Tibial nerve (tissue), 4 donors: ENCODE results near the gene DCDC1. TPM values are rescaled to one million over a fixed set of nuclear protein-coding genes. Genes with fewer than 3 reads are reported as not detected.

Experiments
- DNase-seq, 2 donors: peaks; one replicate each; pipeline ENCODE4 v3.0.0-alpha.2; 2019; ENCODE audit warnings: low spot score in 2 of 2
- H3K27ac ChIP-seq, 4 donors: fragments of 200-600 bp; sonication (generic) in 3 of 4; one replicate each; pipeline ENCODE4 v1.5.1; 2017 to 2019; ENCODE audit warnings: mild to moderate bottlenecking in 1 of 4
- H3K27me3 ChIP-seq, 2 donors: fragments of 200-600 bp; sonication (generic) in 1 of 2; one replicate each; pipeline versions ENCODE4 v1.5.1 to v1.6.0; 2017 to 2019
- H3K36me3 ChIP-seq, 3 donors: fragments of 200-600 bp; sonication (generic); one replicate each; pipeline ENCODE4 v1.5.1; 2018 to 2019
- H3K4me1 ChIP-seq, 4 donors: fragments of 200-600 bp; sonication (generic) in 3 of 4; one replicate each; pipeline ENCODE4 v1.5.1; 2017 to 2019
- H3K4me3 ChIP-seq, 4 donors: fragments of 200-600 bp; sonication (generic) in 3 of 4; one replicate each; pipeline ENCODE4 v1.5.1; 2017 to 2019; ENCODE audit warnings: mild to moderate bottlenecking in 1 of 4, moderate library complexity in 1 of 4
- H3K9me3 ChIP-seq, 4 donors: fragments of 200-600 bp; sonication (generic) in 3 of 4; one replicate each; pipeline ENCODE4 v1.5.1; 2017 to 2019
- EP300 ChIP-seq, 2 donors: sonication (generic); formaldehyde crosslinking; IDR thresholded peaks; one replicate each; pipeline ENCODE4 v1.6.1; 2017; ENCODE audit warnings: antibody characterized with exemption in 2 of 2, mild to moderate bottlenecking in 1 of 2
- POLR2A ChIP-seq, 2 donors: fragments of 450-650 bp; IDR thresholded peaks; one replicate each; pipeline ENCODE4 v1.6.1; 2017; ENCODE audit warnings: antibody characterized with exemption in 2 of 2, mild to moderate bottlenecking in 2 of 2, moderate library complexity in 2 of 2
- WGBS, 2 donors: methylation state at CpG; one replicate each; pipeline ENCODE4 v1.1.5; 2018; 5-methylcytosine and 5-hydroxymethylcytosine counted together
- total RNA-seq, 4 donors: library from RNA; depleted of rRNA; stranded (reverse); fragments of >200 nt; gene quantifications; one replicate each; pipeline ENCODE4 v1.1.0, GENCODE V29; 2016
- TF ChIP-seq, protein P1 (sequence below), 5 experiments: fragments of 200-600 bp in 3 of 5; fragments of 450-650 bp in 2 of 5; sonication (generic) in 3 of 5; IDR thresholded peaks; one replicate each; pipeline ENCODE4 v1.5.1; 2016 to 2019; ENCODE audit warnings: antibody characterized with exemption in 5 of 5, mild to moderate bottlenecking in 3 of 5, moderate library complexity in 2 of 5

Gene DCDC1
- total RNA-seq, 4 donors from 2014 or later = 1.1 to 6.1 (median 1.9) TPM

DNA sequence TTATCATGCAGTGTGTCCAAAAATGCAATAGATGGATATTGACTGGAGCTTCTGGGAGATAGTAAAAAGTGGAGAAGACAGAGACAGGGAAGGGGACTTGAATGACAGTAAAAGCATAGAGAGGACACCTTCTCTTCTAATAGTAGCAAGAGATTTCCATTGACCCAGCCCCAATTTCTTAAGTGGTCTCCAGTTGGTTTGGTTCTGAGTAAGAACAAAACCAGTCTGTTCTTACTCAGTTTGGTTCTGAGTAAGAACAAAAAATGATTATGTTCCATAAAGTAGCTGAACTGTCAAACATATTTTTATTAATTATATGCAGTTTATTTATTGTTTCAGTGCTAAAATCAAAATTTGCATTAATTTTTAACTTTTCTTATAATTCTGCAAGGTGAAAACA lies 466.6 kb downstream of the DCDC1 start:
- Histone ChIP-seq H3K9me3 (no peaks in the 10 kb centered on the region), H3K27ac (no peak overlapping the region), H3K36me3 (no peaks in the 10 kb centered on the region), H3K27me3 (no peaks in the 10 kb centered on the region), H3K4me1 (no peaks in the 10 kb centered on the region), H3K4me3 (no peak overlapping the region)
- TF ChIP-seq, protein P1, sequence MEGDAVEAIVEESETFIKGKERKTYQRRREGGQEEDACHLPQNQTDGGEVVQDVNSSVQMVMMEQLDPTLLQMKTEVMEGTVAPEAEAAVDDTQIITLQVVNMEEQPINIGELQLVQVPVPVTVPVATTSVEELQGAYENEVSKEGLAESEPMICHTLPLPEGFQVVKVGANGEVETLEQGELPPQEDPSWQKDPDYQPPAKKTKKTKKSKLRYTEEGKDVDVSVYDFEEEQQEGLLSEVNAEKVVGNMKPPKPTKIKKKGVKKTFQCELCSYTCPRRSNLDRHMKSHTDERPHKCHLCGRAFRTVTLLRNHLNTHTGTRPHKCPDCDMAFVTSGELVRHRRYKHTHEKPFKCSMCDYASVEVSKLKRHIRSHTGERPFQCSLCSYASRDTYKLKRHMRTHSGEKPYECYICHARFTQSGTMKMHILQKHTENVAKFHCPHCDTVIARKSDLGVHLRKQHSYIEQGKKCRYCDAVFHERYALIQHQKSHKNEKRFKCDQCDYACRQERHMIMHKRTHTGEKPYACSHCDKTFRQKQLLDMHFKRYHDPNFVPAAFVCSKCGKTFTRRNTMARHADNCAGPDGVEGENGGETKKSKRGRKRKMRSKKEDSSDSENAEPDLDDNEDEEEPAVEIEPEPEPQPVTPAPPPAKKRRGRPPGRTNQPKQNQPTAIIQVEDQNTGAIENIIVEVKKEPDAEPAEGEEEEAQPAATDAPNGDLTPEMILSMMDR (IDR thresholded peaks at IDR 0.05) = no peak
- TF ChIP-seq POLR2A (IDR thresholded peaks at IDR 0.05) (no peak), EP300 (IDR thresholded peaks at IDR 0.05) (no peak)
- no peak for DNase-seq

DNA sequence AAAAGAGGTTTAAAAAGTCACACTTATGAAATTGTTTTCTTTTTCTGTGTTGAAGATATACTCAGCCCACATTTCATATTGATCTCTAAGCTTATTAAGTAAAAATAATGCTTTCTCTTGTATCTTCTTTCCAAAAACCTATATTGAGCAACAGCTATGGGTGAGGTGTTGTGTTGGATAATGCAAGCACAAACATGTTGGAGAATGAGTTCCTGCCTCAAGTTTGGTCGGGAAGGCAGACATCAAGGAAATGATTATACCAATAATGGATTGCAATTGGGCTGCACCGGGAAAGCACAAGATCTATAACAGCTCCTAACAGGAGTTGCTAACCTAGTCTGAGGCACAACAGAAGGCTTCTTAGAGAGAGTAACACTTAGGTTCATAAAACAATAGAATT lies 474.5 kb downstream of the DCDC1 start:
- TF ChIP-seq, protein P1 (IDR thresholded peaks at IDR 0.05) = no peak
- TF ChIP-seq POLR2A (IDR thresholded peaks at IDR 0.05) (no peak), EP300 (IDR thresholded peaks at IDR 0.05) (no peak)
- WGBS, 2 donors = 85 to 93% methylated on average over 2 of the region's 2 CpGs
- peaks cover 0 to 2% (median 0%) of the 10 kb centered on the region in 4 donors for H3K9me3 ChIP-seq
- no peak for DNase-seq
- no peaks in the 10 kb centered on the region for H3K36me3 ChIP-seq
- no peaks in the 10 kb centered on the region for H3K27me3 ChIP-seq
- H3K4me3 ChIP-seq = no peak overlapping the region
- H3K27ac ChIP-seq = no peak overlapping the region
- no peaks in the 10 kb centered on the region for H3K4me1 ChIP-seq

DNA sequence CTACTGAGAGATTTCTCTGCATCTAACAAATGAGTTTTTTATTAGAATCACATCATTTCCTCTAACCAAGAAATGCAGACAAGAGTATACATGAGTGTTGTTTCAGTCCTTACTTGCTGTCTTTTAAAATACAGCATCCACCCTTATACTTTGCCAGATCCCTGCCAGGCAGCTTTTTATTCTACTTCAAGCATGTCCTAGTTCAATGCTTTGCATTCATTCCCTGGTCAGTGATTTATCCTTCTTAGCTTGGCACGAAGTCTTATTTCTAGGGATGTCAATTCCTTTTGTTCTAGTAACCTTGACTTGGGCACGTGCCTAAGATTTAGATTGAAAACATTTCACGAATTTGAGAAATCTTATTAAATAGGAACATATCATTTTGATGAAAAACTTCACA lies 476.2 kb downstream of the DCDC1 start:
- TF ChIP-seq EP300 (IDR thresholded peaks at IDR 0.05) = no peak
- TF ChIP-seq, protein P1 (IDR thresholded peaks at IDR 0.05) = no peak
- TF ChIP-seq POLR2A (IDR thresholded peaks at IDR 0.05) = no peak
- H3K4me1 ChIP-seq = no peaks in the 10 kb centered on the region
- no peak overlapping the region for H3K4me3 ChIP-seq
- no peak for DNase-seq
- no peak overlapping the region for H3K27ac ChIP-seq
- WGBS, 2 donors = 31 to 34% methylated on average over 3 of the region's 3 CpGs
- peaks cover 0 to 6% (median 0%) of the 10 kb centered on the region in 4 donors for H3K9me3 ChIP-seq
- H3K27me3 ChIP-seq = no peaks in the 10 kb centered on the region
- no peaks in the 10 kb centered on the region for H3K36me3 ChIP-seq

DNA sequence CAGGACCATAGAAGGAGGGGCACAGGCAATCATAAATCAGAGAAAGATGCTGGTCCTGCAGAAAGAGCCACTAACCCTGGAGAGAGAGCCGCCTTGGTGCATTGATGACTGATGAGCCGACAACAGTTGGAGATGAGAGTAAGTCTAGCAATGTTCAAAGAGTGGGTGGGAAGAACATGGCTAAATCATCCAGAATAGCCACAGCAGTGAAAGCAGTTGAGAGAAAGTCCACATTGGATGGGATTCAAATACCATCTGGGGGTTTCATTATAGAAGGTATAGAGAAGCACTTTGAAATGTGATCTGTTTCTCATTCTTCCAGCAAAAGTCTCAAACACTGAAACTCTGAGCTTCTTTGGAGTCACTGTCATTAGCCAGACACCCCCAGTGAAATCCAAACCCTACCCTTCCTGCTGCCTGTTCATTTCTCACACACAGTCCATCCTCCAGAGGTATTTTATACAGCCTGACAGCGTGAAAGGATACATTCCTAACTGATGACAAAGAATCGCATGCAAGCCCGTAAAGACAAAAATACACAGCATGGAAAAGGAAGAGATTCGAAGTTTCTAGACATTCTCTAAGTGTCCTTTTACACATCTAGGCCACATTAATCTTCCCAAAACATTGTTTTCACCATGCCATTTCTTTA lies 480.3 kb downstream of the DCDC1 start:
- Histone ChIP-seq H3K9me3 (peaks cover 0 to 6% (median 0%) of the 10 kb centered on the region in 4 donors), H3K4me3 (no peak overlapping the region), H3K27ac (no peak overlapping the region), H3K4me1 (no peaks in the 10 kb centered on the region), H3K36me3 (no peaks in the 10 kb centered on the region), H3K27me3 (no peaks in the 10 kb centered on the region)
- TF ChIP-seq, protein P1 (IDR thresholded peaks at IDR 0.05) = no peak
- no peak for TF ChIP-seq EP300 (IDR thresholded peaks at IDR 0.05)
- TF ChIP-seq POLR2A (IDR thresholded peaks at IDR 0.05) = no peak
- 71% methylated on average over 6 of the region's 6 CpGs for WGBS, 2 donors
- no peak for DNase-seq

DNA sequence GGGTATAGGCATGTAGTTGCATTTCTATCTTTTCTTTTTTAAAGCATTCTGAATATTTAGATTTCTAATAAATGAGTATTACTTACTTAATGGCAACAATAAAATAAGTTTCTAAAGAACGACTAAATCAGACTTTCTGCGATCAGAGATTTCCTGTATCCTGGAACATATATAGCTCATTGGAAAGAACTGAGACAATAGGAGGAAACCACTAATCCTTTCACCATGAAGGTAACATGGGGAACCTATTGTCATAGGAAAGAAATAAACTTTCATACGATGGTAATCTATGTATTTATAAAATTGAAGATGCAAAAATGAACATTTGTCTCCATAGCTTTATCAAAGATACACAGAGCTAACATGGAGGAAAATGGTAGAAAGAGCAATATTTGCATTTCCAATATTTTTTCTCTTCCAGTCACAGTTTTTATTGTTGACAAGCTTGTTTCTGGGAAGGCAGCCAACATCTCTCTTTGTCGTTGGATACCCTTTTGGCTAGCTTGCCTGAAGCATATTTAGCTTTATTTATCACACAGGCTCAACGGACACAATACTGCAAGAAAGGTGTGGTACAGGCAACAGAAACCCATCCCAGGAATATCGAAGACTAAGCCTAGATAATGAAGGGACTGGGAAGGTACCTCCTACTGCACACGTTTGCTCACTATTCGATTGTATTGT lies 490.1 kb downstream of the DCDC1 start:
- peaks cover 0 to 13% (median 0%) of the 10 kb centered on the region in 4 donors for H3K4me1 ChIP-seq
- TF ChIP-seq, protein P1 (IDR thresholded peaks at IDR 0.05) = no peak
- TF ChIP-seq POLR2A (IDR thresholded peaks at IDR 0.05) = no peak
- no peak for TF ChIP-seq EP300 (IDR thresholded peaks at IDR 0.05)
- no peak for DNase-seq
- no peak overlapping the region for H3K27ac ChIP-seq
- no peak overlapping the region for H3K4me3 ChIP-seq
- H3K27me3 ChIP-seq = no peaks in the 10 kb centered on the region
- H3K36me3 ChIP-seq = no peaks in the 10 kb centered on the region
- no peaks in the 10 kb centered on the region for H3K9me3 ChIP-seq
- whole genome bisulfite sequencing, 2 donors = 35 to 41% methylated on average over 8 of the region's 8 CpGs
